GM23248 (cell line): ENCODE data around the gene GCNT4.

ENCODE experiments used
- EZH2 ChIP-seq: fragments of 200-600 bp; sonication (generic); IDR thresholded peaks from 2 replicates; pipeline ENCODE4 v1.6.1; 2018; ENCODE audit warnings: antibody characterized with exemption, mild to moderate bottlenecking; ENCODE audit not compliant: insufficient read depth, poor library complexity, severe bottlenecking
- EZH2phosphoT487 ChIP-seq: fragments of 200-600 bp; sonication (generic); IDR thresholded peaks from 2 replicates; pipeline ENCODE4 v1.6.1; 2018; ENCODE audit warnings: antibody characterized with exemption, moderate library complexity, mild to moderate bottlenecking, low read depth; ENCODE audit not compliant: insufficient read depth

GRCh38 chr5:75040973-75041372 lies 11.4 kb downstream of the GCNT4 start:
- TF ChIP-seq EZH2, result no peak
- TF ChIP-seq EZH2phosphoT487, result no peak
